ENCODE data around the gene IGSF22. TPM values are rescaled to one million over a fixed set of nuclear protein-coding genes. Genes with fewer than 3 reads are reported as not detected.
A peak's percentile ranks its signal among the peaks of the same experiment; 100 is the strongest.
"Not testable (repeated sequence)": the region's sequence is repeated elsewhere in the genome, so short reads cannot be mapped to it uniquely, and the experiment has no call there.

The IGSF22 gene
- total RNA-seq, 1 donor: 1.3 TPM

- H3K4me3 ChIP-seq (ENCODE audit: low read depth, low read length): no peak overlapping the region
- TF ChIP-seq CTCF (IDR thresholded peaks at IDR 0.05; ENCODE audit: insufficient read depth, low read depth, low read length): no peak
- DNase-seq (ENCODE audit: low read depth): no peak
Observed at GRCh38 chr11:18684267-18684666, 41.7 kb downstream of the IGSF22 start.

DNA sequence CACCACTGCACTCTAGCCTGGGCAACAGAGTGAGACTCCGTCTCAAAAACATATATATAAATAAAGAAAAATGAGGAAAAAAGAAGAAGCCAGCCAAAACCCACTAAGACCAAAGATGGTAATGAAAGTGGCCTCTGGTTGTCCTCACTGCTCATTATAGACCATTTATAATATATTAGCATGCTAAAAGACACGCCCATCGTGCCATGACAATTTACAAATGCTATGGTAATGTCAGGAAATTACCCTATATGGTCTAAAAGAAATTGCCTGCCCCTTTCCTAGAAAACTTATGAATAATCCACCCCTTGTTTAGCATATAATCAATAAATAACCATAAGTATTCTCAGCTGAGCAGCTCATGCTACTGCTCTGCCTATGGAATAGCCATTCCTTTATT is 43.5 kb downstream of the IGSF22 start:
- no peak overlapping the region for H3K4me3 ChIP-seq (ENCODE audit: low read depth, low read length)
- DNase-seq (ENCODE audit: low read depth): no peak
- no peak for TF ChIP-seq CTCF (IDR thresholded peaks at IDR 0.05; ENCODE audit: insufficient read depth, low read depth, low read length)

- not testable (repeated sequence) for H3K4me3 ChIP-seq (ENCODE audit: low read depth, low read length); DNase-seq (ENCODE audit: low read depth)
Observed at GRCh38 chr11:18681949-18682348, 44.0 kb downstream of the IGSF22 start.

GRCh38 chr11:18677560-18677959 is 48.4 kb downstream of the IGSF22 start:
- DNase-seq (ENCODE audit: low read depth): no peak
- no peak overlapping the region for H3K4me3 ChIP-seq (ENCODE audit: low read depth, low read length)
- TF ChIP-seq CTCF (IDR thresholded peaks at IDR 0.05; ENCODE audit: insufficient read depth, low read depth, low read length): no peak

GRCh38 chr11:18676803-18677202 is 49.2 kb downstream of the IGSF22 start:
- H3K4me3 ChIP-seq (ENCODE audit: low read depth, low read length): no peak overlapping the region
- DNase-seq (ENCODE audit: low read depth): no peak
- no peak for TF ChIP-seq CTCF (IDR thresholded peaks at IDR 0.05; ENCODE audit: insufficient read depth, low read depth, low read length)

DNA sequence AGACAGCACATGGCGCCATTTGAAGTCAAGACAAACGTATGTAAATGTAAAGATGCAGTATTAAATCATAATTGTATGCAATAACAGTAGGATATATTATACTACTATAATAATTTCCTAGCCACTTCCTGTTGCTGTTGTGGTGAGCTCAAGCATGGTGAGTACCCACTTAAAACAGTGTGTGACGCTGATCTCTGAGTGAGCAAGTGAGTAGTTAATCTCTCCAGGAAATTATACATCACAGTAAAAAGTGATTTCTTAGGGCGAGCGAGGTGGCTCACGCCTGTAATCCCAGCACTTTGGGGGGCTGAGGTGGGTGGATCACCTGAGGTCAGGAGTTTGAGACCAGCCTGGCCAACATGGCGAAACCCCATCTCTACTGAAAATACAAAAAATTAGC is 53.8 kb downstream of the IGSF22 start:
- peak; percentile 6 for DNase-seq (ENCODE audit: low read depth)
- not testable (repeated sequence) for H3K4me3 ChIP-seq (ENCODE audit: low read depth, low read length)

- no peak overlapping the region for H3K4me3 ChIP-seq (ENCODE audit: low read depth, low read length)
- no peak for TF ChIP-seq CTCF (IDR thresholded peaks at IDR 0.05; ENCODE audit: insufficient read depth, low read depth, low read length)
- DNase-seq (ENCODE audit: low read depth): no peak
Observed at GRCh38 chr11:18671246-18671645, 54.7 kb downstream of the IGSF22 start.

DNA sequence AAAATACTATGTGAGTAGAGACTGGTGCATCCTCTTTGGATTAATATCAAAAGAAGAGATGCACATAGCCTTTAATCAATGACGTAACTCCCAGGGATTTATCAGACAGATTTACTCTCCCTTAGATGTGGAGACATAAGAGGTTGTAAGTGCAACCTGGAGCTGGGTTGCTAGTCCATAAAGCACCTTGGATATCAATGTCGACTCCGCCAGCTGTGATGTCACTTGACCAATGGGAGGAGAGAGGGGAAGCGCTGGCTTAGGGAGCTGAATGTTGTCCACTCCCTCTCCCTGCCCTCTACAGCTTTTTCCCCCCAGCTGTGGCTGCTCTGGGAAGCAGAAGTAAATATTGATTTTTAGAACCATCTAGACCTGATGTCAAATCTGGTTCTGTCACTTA is 56.3 kb downstream of the IGSF22 start:
- DNase-seq (ENCODE audit: low read depth): no peak
- H3K4me3 ChIP-seq (ENCODE audit: low read depth, low read length): no peak overlapping the region
- no peak for TF ChIP-seq CTCF (IDR thresholded peaks at IDR 0.05; ENCODE audit: insufficient read depth, low read depth, low read length)

Data from fibroblast of villous mesenchyme (primary cell).